ENCODE results near the gene TPD52L1. TPM values are rescaled to one million over a fixed set of nuclear protein-coding genes. Genes with fewer than 3 reads are reported as not detected.

TPD52L1 gene
- total and polyA plus RNA-seq, 2 of the 4 experiments (the other 2 are of a cell fraction) = 10.2 to 13.5 TPM

DNA sequence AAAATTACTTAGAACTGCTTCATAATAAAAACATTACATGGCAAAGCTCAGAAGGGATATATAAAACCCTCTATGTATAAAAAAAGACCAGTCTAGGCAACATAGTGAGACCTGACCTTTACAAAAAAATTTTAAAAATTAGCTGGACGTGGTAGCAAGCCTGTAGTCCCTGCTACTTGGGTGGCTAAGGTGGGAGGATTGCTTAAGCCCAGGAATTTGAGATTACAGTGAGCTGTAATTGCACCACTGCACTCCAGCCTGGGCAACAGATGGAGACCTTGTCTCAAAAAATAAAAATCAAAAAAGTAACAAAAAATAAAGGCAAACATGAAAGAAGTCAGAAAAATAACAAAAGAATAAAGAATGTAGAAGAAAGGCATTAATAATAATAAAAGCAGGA lies 21.5 kb upstream of the TPD52L1 start:
- Histone ChIP-seq H3K56ac (ENCODE audit: extremely low read depth, insufficient read depth, low read length) (no peak overlapping the region), H4K91ac (ENCODE audit: insufficient read depth, low read depth, low read length) (no peak overlapping the region), H4K20me1 (ENCODE audit: insufficient read depth, low read length) (no peaks in the 10 kb centered on the region), H2BK120ac (ENCODE audit: low read depth, low read length) (no peak overlapping the region), H2BK15ac (ENCODE audit: low read depth, low read length) (no peak overlapping the region), H3K23ac (ENCODE audit: low read depth, low read length) (no peak overlapping the region), H3K36me3 (ENCODE audit: control insufficient read depth, insufficient read depth, low read length) (no peaks in the 10 kb centered on the region), H4K8ac (ENCODE audit: low read depth in 2 of 2, low read length in 2 of 2) (no peak overlapping the region), H3K79me1 (ENCODE audit: low read depth in 1 of 2, low read length in 2 of 2) (no peaks in the 10 kb centered on the region), H3K27me3 (ENCODE audit: control insufficient read depth, insufficient read depth, low read length) (no peaks in the 10 kb centered on the region), H2AK9ac (replicated peaks; ENCODE audit: low read depth, low read length, poor library complexity) (no peak overlapping the region), H3K4me2 (ENCODE audit: low read depth, low read length) (no peak overlapping the region), H3K4me3 (ENCODE audit: insufficient read depth, low read depth, low read length) (no peak overlapping the region), H3K14ac (replicated peaks; ENCODE audit: low read depth, low read length) (no peak overlapping the region), H3K4me1 (ENCODE audit: control insufficient read depth, insufficient read depth, low read length) (no peaks in the 10 kb centered on the region), H2AFZ (replicated peaks; ENCODE audit: low read length, poor library complexity) (no peak overlapping the region), H3K18ac (ENCODE audit: low read depth, low read length) (no peak overlapping the region), H3K9ac (ENCODE audit: low read depth, low read length) (no peak overlapping the region), H3K4ac (ENCODE audit: low read depth, low read length) (no peak overlapping the region), H3K27ac (ENCODE audit: insufficient read depth, low read length) (no peak overlapping the region), H3K9me1 (ENCODE audit: insufficient read depth, low read length) (no peaks in the 10 kb centered on the region), H2AK5ac (ENCODE audit: low read depth, low read length) (no peak overlapping the region), H4K5ac (ENCODE audit: low read depth, low read length) (no peak overlapping the region), H2BK20ac (ENCODE audit: low read depth, low read length) (no peak overlapping the region), H3K9me3 (ENCODE audit: control insufficient read depth, insufficient read depth, low read length) (no peaks in the 10 kb centered on the region), H2BK5ac (ENCODE audit: low read depth, low read length, poor library complexity, severe bottlenecking) (no peak overlapping the region)
- ChIA-PET POLR2A (ENCODE audit: unreplicated experiment) (no interaction called here), CTCF (interaction anchor here (1.0 kb wide), 1 partner anchor 22 kb away, joined by 3 read pairs; the partner anchor contains the start of gene TPD52L1)
- no CpG with 5 or more reads among the region's 1 CpG for WGBS, 2 experiments (ENCODE audit: extremely low coverage in 2 of 2, insufficient read length in 1 of 2)
- intact Hi-C loops (cut with micrococcal nuclease) (no loop called here), in situ Hi-C loops (cut with MboI; ENCODE audit: low sequenced_read_pairs) (no loop called here), dilution Hi-C loops (cut with HindIII; ENCODE audit: low sequenced_read_pairs, unreplicated experiment) (no loop called here)
- TF ChIP-seq CHD1 (IDR thresholded peaks at IDR 0.05; ENCODE audit: low read depth, low read length) = no peak
- TF ChIP-seq MXI1 (IDR thresholded peaks at IDR 0.05; ENCODE audit: borderline replicate concordance, low read depth, low read length) = no peak
- TF ChIP-seq, protein P1, sequence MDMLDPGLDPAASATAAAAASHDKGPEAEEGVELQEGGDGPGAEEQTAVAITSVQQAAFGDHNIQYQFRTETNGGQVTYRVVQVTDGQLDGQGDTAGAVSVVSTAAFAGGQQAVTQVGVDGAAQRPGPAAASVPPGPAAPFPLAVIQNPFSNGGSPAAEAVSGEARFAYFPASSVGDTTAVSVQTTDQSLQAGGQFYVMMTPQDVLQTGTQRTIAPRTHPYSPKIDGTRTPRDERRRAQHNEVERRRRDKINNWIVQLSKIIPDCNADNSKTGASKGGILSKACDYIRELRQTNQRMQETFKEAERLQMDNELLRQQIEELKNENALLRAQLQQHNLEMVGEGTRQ (IDR thresholded peaks at IDR 0.05; ENCODE audit: low read depth, low read length) = no peak
- no peak for TF ChIP-seq BHLHE40 (IDR thresholded peaks at IDR 0.05; ENCODE audit: low read depth, low read length)
- TF ChIP-seq RCOR1 (IDR thresholded peaks at IDR 0.05; ENCODE audit: insufficient replicate concordance, low read length) = no peak
- no peak for TF ChIP-seq MAFK (IDR thresholded peaks at IDR 0.05; ENCODE audit: low read depth, low read length)
- no peak for TF ChIP-seq POLR2A (IDR thresholded peaks at IDR 0.05; ENCODE audit: low read depth, low read length)
- TF ChIP-seq, protein P2, sequence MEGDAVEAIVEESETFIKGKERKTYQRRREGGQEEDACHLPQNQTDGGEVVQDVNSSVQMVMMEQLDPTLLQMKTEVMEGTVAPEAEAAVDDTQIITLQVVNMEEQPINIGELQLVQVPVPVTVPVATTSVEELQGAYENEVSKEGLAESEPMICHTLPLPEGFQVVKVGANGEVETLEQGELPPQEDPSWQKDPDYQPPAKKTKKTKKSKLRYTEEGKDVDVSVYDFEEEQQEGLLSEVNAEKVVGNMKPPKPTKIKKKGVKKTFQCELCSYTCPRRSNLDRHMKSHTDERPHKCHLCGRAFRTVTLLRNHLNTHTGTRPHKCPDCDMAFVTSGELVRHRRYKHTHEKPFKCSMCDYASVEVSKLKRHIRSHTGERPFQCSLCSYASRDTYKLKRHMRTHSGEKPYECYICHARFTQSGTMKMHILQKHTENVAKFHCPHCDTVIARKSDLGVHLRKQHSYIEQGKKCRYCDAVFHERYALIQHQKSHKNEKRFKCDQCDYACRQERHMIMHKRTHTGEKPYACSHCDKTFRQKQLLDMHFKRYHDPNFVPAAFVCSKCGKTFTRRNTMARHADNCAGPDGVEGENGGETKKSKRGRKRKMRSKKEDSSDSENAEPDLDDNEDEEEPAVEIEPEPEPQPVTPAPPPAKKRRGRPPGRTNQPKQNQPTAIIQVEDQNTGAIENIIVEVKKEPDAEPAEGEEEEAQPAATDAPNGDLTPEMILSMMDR (conservative IDR thresholded peaks at IDR 0.05; ENCODE audit: low read depth, low read length) = no peak
- no peak for TF ChIP-seq FOS (IDR thresholded peaks at IDR 0.05; ENCODE audit: low read depth, low read length)
- TF ChIP-seq MAZ (IDR thresholded peaks at IDR 0.05; ENCODE audit: borderline replicate concordance, low read depth, low read length) = no peak
- TF ChIP-seq NFE2L2 (IDR thresholded peaks at IDR 0.05; ENCODE audit: low read depth, low read length) = no peak
- no peak for TF ChIP-seq SMC3 (IDR thresholded peaks at IDR 0.05; ENCODE audit: low read depth, low read length)
- TF ChIP-seq RFX5 (IDR thresholded peaks at IDR 0.05; ENCODE audit: low read depth, low read length) = no peak
- TF ChIP-seq CEBPB (IDR thresholded peaks at IDR 0.05; ENCODE audit: low read depth, low read length) = no peak
- DNase-seq (no peak), ATAC-seq (ENCODE audit: low read depth) (no peak)
- no TSS peak for BruUV-seq (replicated peaks)

Data from IMR-90 (cell line).